HEK293T (cell line): Measurements from ENCODE around the gene DNAAF1.

Experiments
- CTCF ChIA-PET: fragments of 350-600 bp; formaldehyde crosslinking; extraction: SDS; loops from one replicate; lab custom pipeline; 2021; ENCODE audit warnings: antibody characterized with exemption, inconsistent platforms; lab: Yijun Ruan, JAX
- POLR2A ChIA-PET: fragments of 350-600 bp; formaldehyde crosslinking; extraction: SDS; loops from one replicate; lab custom pipeline; 2020; ENCODE audit warnings: antibody characterized with exemption, inconsistent platforms; lab: Yijun Ruan, JAX
- DNase-seq: peaks from one replicate; pipeline ENCODE4 v3.0.0; 2012; ENCODE audit warnings: mixed read lengths; ENCODE audit errors: extremely low spot score
- ARNT ChIP-seq: fragments of 450-650 bp; IDR thresholded peaks from 2 replicates; pipeline ENCODE4 v1.6.1; 2017; ENCODE audit warnings: mild to moderate bottlenecking
- BHLHE40 ChIP-seq: fragments of 450-650 bp; IDR thresholded peaks from 2 replicates; pipeline ENCODE4 v1.6.1; 2016; ENCODE audit warnings: mild to moderate bottlenecking, moderate library complexity, borderline replicate concordance
- CTBP1 ChIP-seq: fragments of 450-650 bp; IDR thresholded peaks from 2 replicates; pipeline ENCODE4 v1.6.1; 2016; ENCODE audit warnings: borderline replicate concordance
- ELF4 ChIP-seq: fragments of 450-650 bp; IDR thresholded peaks from 2 replicates; pipeline ENCODE4 v1.6.1; 2017; ENCODE audit warnings: antibody characterized with exemption
- FOXA1 ChIP-seq: fragments of 450-650 bp; IDR thresholded peaks from 2 replicates; pipeline ENCODE4 v1.6.1; 2016; ENCODE audit warnings: mild to moderate bottlenecking
- FOXK2 ChIP-seq: fragments of 450-650 bp; IDR thresholded peaks from 2 replicates; pipeline ENCODE4 v1.6.1; 2016; ENCODE audit warnings: mild to moderate bottlenecking
- FOXM1 ChIP-seq: fragments of 450-650 bp; IDR thresholded peaks from 2 replicates; pipeline ENCODE4 v1.6.1; 2017; ENCODE audit warnings: mild to moderate bottlenecking, borderline replicate concordance
- HDGF ChIP-seq: fragments of 450-650 bp; IDR thresholded peaks from 2 replicates; pipeline ENCODE4 v1.6.1; 2017; ENCODE audit warnings: antibody characterized with exemption, borderline replicate concordance
- L3MBTL2 ChIP-seq: fragments of 450-650 bp; conservative IDR thresholded peaks from 2 replicates; pipeline ENCODE4 v1.6.1; 2016; ENCODE audit warnings: mild to moderate bottlenecking
- LEF1 ChIP-seq: fragments of 450-650 bp; IDR thresholded peaks from 2 replicates; pipeline ENCODE4 v1.6.1; 2017; ENCODE audit warnings: mild to moderate bottlenecking, borderline replicate concordance
- NFRKB ChIP-seq: fragments of 450-650 bp; IDR thresholded peaks from 2 replicates; pipeline ENCODE4 v1.6.1; 2016; ENCODE audit warnings: mild to moderate bottlenecking, moderate library complexity
- PKNOX1 ChIP-seq: fragments of 450-650 bp; IDR thresholded peaks from 2 replicates; pipeline ENCODE4 v1.6.1; 2016
- SP1 ChIP-seq: fragments of 450-650 bp; IDR thresholded peaks from 2 replicates; pipeline ENCODE4 v1.6.1; 2017
- SUZ12 ChIP-seq: fragments of 450-650 bp; IDR thresholded peaks from 2 replicates; pipeline ENCODE4 v1.6.1; 2016; ENCODE audit warnings: mild to moderate bottlenecking
- TARDBP ChIP-seq: fragments of 450-650 bp; IDR thresholded peaks from 2 replicates; pipeline ENCODE4 v1.6.1; 2016
- ZNF384 ChIP-seq: fragments of 450-650 bp; IDR thresholded peaks from 2 replicates; pipeline ENCODE4 v1.6.1; 2016

The DNAAF1 gene

GRCh38 chr16:84132527-84133285 lies 12.4 kb upstream of the DNAAF1 start:
- no peak for DNase-seq
- TF ChIP-seq TARDBP (no peak), BHLHE40 (no peak), CTBP1 (no peak), FOXA1 (no peak), ELF4 (no peak), FOXM1 (no peak), L3MBTL2 (no peak), LEF1 (no peak), FOXK2 (no peak)
- ChIA-PET CTCF (interaction anchor here (0.7 to 0.8 kb wide), 3 partner anchors 54 to 174 kb away, joined by 3 to 4 read pairs (median 3); partner anchors contain the start of gene TAF1C), POLR2A (interaction anchor here (0.8 to 1.9 kb wide), 2 partner anchors 11 to 16 kb away, joined by 3 to 7 read pairs; partner anchors contain the start of gene MBTPS1)

DNA sequence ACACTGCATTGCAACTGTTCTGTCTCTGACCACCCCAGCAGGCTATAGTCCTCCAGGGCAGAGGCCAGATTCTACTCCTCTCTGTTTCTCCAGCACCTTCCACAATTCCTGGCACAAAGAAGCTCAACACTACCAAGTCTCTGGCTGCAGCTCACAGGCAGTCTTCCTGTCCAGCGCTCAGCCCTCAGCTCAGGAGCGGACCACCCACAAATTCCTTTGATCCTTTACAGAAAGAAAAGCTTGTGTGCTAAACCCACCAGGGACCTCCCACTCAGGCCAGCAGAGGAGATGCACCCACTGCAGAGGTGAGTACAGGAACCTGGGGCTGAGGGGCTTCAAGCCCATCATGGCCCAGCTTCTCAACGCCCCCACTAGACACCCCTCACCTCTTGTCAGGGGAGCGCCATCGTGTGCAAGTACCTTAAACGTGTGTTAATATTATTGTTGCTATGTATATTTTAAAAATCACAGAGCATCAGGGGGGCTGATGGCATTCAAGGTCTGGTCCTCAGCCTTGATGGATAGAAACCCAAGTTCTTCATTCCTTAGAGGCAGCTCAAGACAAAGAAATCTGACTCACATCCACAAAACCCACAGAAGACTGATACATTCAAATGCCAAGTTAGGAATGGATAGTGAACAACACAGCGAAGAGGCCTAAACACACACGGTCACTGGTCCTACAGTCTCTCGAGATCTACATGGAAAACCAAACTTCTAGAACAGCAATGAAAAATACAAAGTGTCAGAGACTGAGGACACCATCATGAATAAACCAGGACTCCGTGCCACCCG lies 8.6 kb upstream of the DNAAF1 start:
- no peak for TF ChIP-seq ELF4
- no peak for TF ChIP-seq CTBP1
- ChIA-PET CTCF (no interaction called here), POLR2A (interaction anchor here (4.9 kb wide), 1 partner anchor 19 kb away, joined by 36 read pairs; the partner anchor contains the start of gene MBTPS1)
- DNase-seq: no peak

- POLR2A ChIA-PET: interaction anchor here (4.9 kb wide), 1 partner anchor 20 kb away, joined by 36 read pairs; the partner anchor contains the start of gene MBTPS1
- TF ChIP-seq ZNF384 (no peak), TARDBP (no peak), ELF4 (no peak), SP1 (no peak), FOXA1 (no peak), HDGF (no peak)
- no peak for DNase-seq
- CTCF ChIA-PET: no interaction called here
Measured at GRCh38 chr16:84137287-84137686, 7.8 kb upstream of the DNAAF1 start.

DNA sequence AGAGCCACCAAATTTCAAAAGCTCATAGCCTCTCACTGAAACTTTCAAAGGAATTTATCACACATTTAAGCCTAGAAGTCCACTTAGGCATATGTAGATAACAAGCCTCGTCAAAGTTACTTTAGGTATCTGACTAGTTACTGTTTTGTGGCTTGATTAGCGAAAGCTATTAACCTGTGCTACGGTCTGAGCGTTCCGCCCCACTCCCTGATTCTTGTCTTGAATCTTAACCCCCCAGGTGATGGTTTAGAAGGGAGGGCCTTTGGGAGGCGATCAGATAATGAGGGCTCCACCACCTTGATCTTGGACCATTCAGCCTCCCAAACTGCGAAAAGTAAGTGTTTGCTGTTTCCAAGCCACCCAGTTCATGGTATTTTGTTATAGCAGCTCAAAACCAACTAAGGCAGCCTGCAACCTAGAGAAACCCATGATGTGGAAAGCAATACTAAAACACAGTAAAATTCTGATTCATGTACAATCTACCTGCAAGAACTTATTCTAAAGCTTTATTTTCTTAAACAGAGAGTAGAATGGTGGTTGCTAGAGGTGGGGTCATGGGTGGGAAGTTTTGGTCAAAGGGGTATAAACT lies 7.2 kb upstream of the DNAAF1 start:
- CTCF ChIA-PET: no interaction called here
- POLR2A ChIA-PET: interaction anchor here (4.9 kb wide), 1 partner anchor 21 kb away, joined by 36 read pairs; the partner anchor contains the start of gene MBTPS1
- no peak for DNase-seq
- TF ChIP-seq PKNOX1 (no peak), FOXK2 (no peak), L3MBTL2 (no peak), FOXA1 (no peak), NFRKB (no peak), SUZ12 (no peak), CTBP1 (no peak), HDGF (no peak), BHLHE40 (no peak), ZNF384 (no peak), ARNT (no peak), SP1 (no peak), ELF4 (no peak), TARDBP (no peak), LEF1 (no peak), FOXM1 (no peak)

DNA sequence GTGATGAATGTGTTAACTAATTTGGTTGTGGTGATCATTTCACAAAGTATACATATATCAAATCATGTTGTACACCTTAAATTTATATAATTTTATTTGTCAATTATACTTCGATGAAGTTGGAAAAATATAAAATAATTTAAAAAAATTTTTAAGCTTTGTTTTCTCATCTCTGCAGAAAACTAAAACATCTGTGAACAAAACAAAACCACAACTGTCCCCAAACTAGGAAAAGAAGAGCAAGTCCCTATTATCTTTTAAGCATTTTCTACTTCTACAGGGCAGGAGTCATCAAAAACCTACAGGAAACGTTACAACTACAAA lies 6.6 kb upstream of the DNAAF1 start:
- DNase-seq: no peak
- CTCF ChIA-PET: interaction anchor here (0.8 kb wide), 1 partner anchor 49 kb away, joined by 4 read pairs; the partner anchor contains the start of gene TAF1C
- TF ChIP-seq SUZ12 (no peak), PKNOX1 (no peak), BHLHE40 (no peak), ELF4 (no peak), ARNT (no peak), FOXM1 (no peak), FOXA1 (no peak), NFRKB (no peak), TARDBP (no peak), ZNF384 (no peak), HDGF (no peak)
- POLR2A ChIA-PET: interaction anchor here (4.9 kb wide), 1 partner anchor 21 kb away, joined by 36 read pairs; the partner anchor contains the start of gene MBTPS1

DNA sequence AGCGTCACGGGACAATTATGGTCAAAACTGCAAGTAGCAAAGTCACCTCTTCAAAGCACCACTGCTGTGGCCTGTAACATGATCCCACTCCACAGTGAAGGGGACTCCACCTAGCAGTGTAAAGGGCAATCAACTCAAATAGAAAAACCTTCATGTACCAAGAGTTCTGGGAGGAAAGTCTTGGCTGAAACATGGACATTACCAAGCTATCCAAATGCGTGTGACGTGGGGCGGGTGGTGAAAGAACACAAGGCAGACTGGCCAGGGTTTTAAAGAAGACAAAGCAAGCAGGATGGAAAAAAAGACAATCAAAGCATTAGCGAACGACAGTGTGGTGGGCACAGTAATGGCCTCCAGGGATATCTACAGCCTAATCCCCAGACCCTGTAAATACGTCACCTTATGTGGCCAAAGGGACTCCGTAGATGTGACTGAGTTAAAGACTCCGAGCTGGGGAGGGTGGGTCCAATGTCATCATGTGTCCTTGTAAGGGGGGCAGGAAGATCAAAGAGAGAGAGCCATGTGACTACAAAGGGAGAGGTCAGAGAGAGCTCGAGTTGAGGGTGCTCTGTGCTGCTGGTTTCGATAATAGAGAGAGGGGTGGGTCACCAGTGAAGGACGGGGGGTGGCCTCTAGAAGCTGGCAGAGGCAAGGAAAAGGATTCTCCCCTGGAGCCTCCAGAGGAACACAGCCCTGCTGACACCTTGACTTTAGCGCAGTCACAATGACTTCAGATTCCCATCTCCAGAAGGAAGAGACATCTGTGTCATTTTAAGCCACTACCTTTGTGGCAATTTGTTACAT lies 6.1 kb upstream of the DNAAF1 start:
- CTCF ChIA-PET: interaction anchor here (0.6 to 0.9 kb wide), 3 partner anchors 48 to 352 kb away, joined by 3 to 4 read pairs (median 3); partner anchors contain the start of gene TAF1C
- TF ChIP-seq FOXK2 (no peak), FOXM1 (no peak), SP1 (no peak), ELF4 (no peak), NFRKB (no peak), L3MBTL2 (no peak; the same call in 1 of the 2 replicates), PKNOX1 (no peak), BHLHE40 (no peak), ZNF384 (no peak), ARNT (no peak), CTBP1 (no peak), LEF1 (no peak), HDGF (no peak), SUZ12 (no peak), FOXA1 (no peak), TARDBP (no peak)
- POLR2A ChIA-PET: interaction anchor here (0.9 to 4.9 kb wide), 2 partner anchors 16 to 22 kb away, joined by 3 to 36 read pairs; partner anchors contain the start of gene MBTPS1
- peak; percentile 66 for DNase-seq
